ENCODE data around the gene MS4A10.

The MS4A10 gene

DNA sequence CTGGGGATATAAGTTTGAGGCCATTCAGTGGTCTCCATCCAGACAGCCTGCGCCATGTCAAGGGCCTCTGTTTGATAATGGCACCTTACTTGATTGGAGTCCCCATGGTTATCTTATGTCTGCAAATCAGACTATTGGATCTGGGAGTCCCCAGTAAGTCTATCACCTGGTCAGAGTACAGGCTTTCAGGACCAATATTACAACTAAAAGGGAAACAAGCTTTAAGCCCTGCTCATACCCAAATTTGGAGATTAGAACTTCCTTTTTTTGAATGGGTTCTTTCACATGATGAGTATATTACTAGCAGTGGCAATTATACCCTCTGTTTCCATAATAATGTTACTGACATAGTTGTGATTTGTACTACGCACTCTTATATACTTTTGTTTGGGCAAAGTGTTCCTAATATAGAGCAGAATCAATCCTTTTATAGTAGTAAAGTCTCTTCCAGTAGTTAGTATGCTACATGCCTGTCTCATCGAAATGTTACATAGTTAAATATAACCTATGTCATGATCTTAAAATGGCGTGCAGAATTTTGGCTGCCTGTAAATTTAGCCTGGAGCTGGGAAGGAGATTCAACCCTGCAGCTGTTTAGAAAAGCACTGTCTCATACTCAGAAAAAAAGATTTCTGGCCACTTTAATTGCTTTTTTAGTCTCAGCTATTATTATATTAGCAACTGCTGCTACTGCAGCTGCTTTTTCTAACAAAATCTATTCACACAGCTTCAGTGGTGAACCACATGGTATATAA is 23.5 kb upstream of the MS4A10 start:
- TF ChIP-seq CTCF (IDR thresholded peaks at IDR 0.05; ENCODE audit: low read depth, low read length) = no peak
- H3K4me3 ChIP-seq (ENCODE audit: low read depth, low read length) = no peak overlapping the region

- 0 out of 2 replicates have a peak, but pooled peaks have one; percentile 22 for TF ChIP-seq CTCF (IDR thresholded peaks at IDR 0.05; ENCODE audit: low read depth, low read length)
- H3K4me3 ChIP-seq (ENCODE audit: low read depth, low read length) = no peak overlapping the region
Measured at GRCh38 chr11:60762851-60763691, 22.1 kb upstream of the MS4A10 start.

DNA sequence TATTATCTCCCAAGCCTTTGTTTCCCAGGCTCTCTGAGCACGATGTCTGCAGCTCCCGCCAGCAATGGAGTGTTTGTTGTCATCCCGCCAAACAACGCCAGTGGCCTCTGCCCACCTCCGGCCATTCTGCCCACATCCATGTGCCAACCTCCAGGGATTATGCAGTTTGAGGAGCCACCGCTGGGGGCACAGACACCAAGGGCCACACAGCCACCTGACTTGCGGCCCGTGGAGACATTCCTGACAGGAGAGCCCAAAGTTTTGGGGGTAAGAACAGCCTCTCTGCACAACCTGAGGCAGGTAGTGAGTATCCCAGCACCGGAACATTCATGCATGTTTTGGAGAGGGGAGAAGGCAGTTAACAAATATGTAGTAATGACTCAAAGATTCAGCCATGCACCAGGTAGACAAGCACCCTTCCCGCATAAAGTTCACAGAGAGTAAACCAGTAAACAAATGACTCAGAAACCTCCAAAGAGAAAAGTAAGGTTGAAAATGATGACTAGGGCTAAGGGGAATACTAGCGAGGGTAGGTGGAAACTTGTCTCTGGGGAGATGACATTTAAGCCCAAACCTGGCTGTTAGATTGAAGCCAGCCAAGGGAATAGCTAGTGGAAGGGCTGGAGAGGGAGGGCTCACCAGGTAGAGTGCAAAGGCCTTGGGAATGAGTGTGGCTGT is 21.3 kb upstream of the MS4A10 start:
- no peak overlapping the region for H3K4me3 ChIP-seq (ENCODE audit: low read depth, low read length)
- TF ChIP-seq CTCF (IDR thresholded peaks at IDR 0.05; ENCODE audit: low read depth, low read length) = no peak

DNA sequence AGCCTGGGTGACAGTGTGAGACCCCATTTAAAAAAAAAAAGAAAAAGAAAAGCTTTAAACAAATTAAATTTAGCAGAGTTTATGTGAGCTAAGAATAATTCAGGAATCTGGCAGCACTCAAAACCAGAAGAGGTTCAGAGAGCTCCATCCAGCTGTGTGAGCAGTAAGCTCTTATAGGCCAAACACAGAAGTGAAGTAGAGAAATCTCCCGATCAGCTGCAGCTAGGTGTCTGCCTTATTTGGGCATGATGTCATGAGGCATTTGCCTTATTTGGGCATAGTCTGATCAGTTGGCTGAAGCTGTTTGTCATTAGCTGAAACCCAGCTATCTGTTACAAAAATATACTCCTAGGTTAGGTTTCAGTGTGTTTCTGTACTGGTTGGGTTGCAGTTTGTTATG is 20.3 kb upstream of the MS4A10 start:
- no peak for TF ChIP-seq CTCF (IDR thresholded peaks at IDR 0.05; ENCODE audit: low read depth, low read length)
- no peak overlapping the region for H3K4me3 ChIP-seq (ENCODE audit: low read depth, low read length)

GRCh38 chr11:60765355-60765754 is 19.8 kb upstream of the MS4A10 start:
- H3K4me3 ChIP-seq (ENCODE audit: low read depth, low read length) = no peak overlapping the region
- no peak for TF ChIP-seq CTCF (IDR thresholded peaks at IDR 0.05; ENCODE audit: low read depth, low read length)

DNA sequence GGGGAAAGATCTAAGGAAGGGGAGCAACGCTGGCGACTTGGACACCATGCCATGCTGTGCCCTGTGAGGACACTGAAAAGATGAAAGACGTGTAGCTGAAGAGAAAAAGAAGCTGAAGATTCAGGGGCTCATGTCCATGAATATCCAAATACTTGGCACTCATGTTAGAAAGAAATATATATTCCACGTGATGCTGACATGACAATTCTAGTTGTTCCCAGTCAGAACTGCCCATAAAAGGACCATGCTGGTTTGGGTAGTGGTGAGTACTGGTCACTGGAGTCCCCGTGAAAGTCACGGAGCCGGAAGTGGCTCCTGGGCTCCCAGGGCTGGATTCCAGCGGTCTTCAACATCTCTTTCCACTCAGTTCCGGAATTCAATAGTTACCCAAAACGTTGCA is 18.6 kb upstream of the MS4A10 start:
- TF ChIP-seq CTCF (IDR thresholded peaks at IDR 0.05; ENCODE audit: low read depth, low read length) = no peak
- H3K4me3 ChIP-seq (ENCODE audit: low read depth, low read length) = no peak overlapping the region
